ENCODE results near the gene AQP9. TPM values are rescaled to one million over a fixed set of nuclear protein-coding genes. Genes with fewer than 3 reads are reported as not detected.

AQP9 gene
- total and polyA plus RNA-seq, 2 of the 8 experiments (the other 6 are each of a cell fraction or from before 2014, with no cell fraction given) = not detected

DNA sequence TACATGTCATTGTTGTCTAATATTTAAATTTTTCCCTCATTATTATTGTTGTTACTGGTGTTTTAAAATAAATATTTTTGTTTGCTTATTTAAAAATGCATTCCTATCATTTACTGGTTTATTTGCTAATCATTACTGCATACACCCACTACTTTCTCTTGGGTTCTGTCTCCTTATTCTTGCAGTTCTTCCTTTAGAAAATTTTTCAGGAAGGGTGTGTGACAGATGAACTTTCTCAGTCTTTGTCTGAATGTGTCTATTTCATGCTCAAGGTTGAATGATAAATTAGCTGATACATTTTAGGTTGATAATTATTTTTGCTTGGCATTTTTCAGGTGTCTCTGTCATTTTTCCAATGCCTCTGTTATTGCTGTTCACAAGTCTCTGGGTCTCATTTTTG lies 7.4 kb downstream of the AQP9 start:
- Histone ChIP-seq H2BK5ac (ENCODE audit: low read depth, low read length) (no peak overlapping the region), H3K14ac (ENCODE audit: insufficient read length) (no peak overlapping the region), H3K4me2 (ENCODE audit: insufficient read depth in 1 of 2, low read depth in 2 of 2, low read length in 2 of 2) (no peak overlapping the region), H4K5ac (ENCODE audit: insufficient read length, low read depth, low read length) (no peak overlapping the region), H3K79me1 (ENCODE audit: low read depth, low read length) (no peaks in the 10 kb centered on the region), H3K23me2 (ENCODE audit: low read depth, low read length) (no peaks in the 10 kb centered on the region), H3K18ac (ENCODE audit: extremely low read depth, low read length) (no peak overlapping the region), H2AK5ac (ENCODE audit: low read depth, low read length) (no peak overlapping the region), H2BK120ac (replicated peaks; ENCODE audit: low read depth, low read length) (no peak overlapping the region), H2BK20ac (ENCODE audit: low read length) (no peak overlapping the region), H2BK12ac (ENCODE audit: low read depth, low read length) (no peak overlapping the region), H3K56ac (replicated peaks; ENCODE audit: insufficient read length, low read depth, low read length) (no peak overlapping the region), H3K23ac (ENCODE audit: insufficient read length) (no peak overlapping the region), H4K20me1 (replicated peaks in 1 of 2; ENCODE audit: control insufficient read depth in 1 of 2, insufficient read depth in 2 of 2, low read length in 2 of 2) (no peaks in the 10 kb centered on the region), H4K91ac (replicated peaks; ENCODE audit: insufficient read length, low read length) (no peak overlapping the region), H3K27me3 (replicated peaks in 1 of 4; ENCODE audit: control insufficient read depth in 3 of 4, extremely low read depth in 1 of 4, insufficient read depth in 3 of 4, low read length in 3 of 4) (no peaks in the 10 kb centered on the region), H2BK15ac (ENCODE audit: low read length) (no peak overlapping the region), H2AFZ (ENCODE audit: low read length) (no peak overlapping the region), H3K9ac (replicated peaks in 1 of 4; ENCODE audit: extremely low read depth in 1 of 4, low read depth in 3 of 4, low read length in 3 of 4) (no peak overlapping the region), H4K8ac (ENCODE audit: extremely low read depth, insufficient read depth, low read length) (no peak overlapping the region), H3K4me3 (ENCODE audit: extremely low read depth in 1 of 4, insufficient read depth in 2 of 4, low read depth in 3 of 4, low read length in 4 of 4) (no peak overlapping the region), H3K4me1 (replicated peaks in 1 of 4; ENCODE audit: control insufficient read depth in 3 of 4, insufficient read depth in 4 of 4, low read length in 3 of 4) (no peaks in the 10 kb centered on the region), H3K36me3 (ENCODE audit: control insufficient read depth in 2 of 4, insufficient read depth in 4 of 4, low read length in 3 of 4) (no peaks in the 10 kb centered on the region), H3K9me3 (ENCODE audit: insufficient read depth in 2 of 2, low read depth in 1 of 2, low read length in 1 of 2) (no peaks in the 10 kb centered on the region), H3K79me2 (ENCODE audit: control insufficient read depth in 1 of 2, insufficient read depth in 2 of 2, low read length in 2 of 2) (no peaks in the 10 kb centered on the region), H3K4ac (replicated peaks; ENCODE audit: insufficient read length, low read depth, low read length) (no peak overlapping the region), H3K27ac (ENCODE audit: low read depth, low read length) (no peak overlapping the region)
- DNase-seq (ENCODE audit: low read depth in 1 of 2, low spot score in 2 of 2) (no peak), FAIRE-seq (no peak)
- POLR2A ChIA-PET (ENCODE audit: partially characterized antibody) = no interaction called here
- CTCF ChIA-PET (ENCODE audit: partially characterized antibody) = no interaction called here
- TF ChIP-seq TAF1 (IDR thresholded peaks at IDR 0.05; ENCODE audit: low read depth, low read length) (no peak), USF2 (IDR thresholded peaks at IDR 0.05; ENCODE audit: low read length) (no peak), SUZ12 (IDR thresholded peaks at IDR 0.05; ENCODE audit: low read length) (no peak)
